Esophagus muscularis mucosa (tissue), 3 donors: ENCODE measurements around the gene SIKE1.

Experiments used
- POLR2AphosphoS5 ChIP-seq, 2 donors: sonication (generic); formaldehyde crosslinking; IDR thresholded peaks; one replicate each; pipeline ENCODE4 v1.6.1; 2017; ENCODE audit warnings: antibody characterized with exemption in 2 of 2
- TF ChIP-seq, protein P1 (sequence below), 3 experiments: fragments of 200-600 bp in 2 of 3; fragments of 450-650 bp in 1 of 3; sonication (generic) in 2 of 3; IDR thresholded peaks; one replicate each; pipeline ENCODE4 v1.5.1; 2017 to 2019; ENCODE audit warnings: antibody characterized with exemption in 3 of 3, mild to moderate bottlenecking in 2 of 3, moderate library complexity in 1 of 3

DNA sequence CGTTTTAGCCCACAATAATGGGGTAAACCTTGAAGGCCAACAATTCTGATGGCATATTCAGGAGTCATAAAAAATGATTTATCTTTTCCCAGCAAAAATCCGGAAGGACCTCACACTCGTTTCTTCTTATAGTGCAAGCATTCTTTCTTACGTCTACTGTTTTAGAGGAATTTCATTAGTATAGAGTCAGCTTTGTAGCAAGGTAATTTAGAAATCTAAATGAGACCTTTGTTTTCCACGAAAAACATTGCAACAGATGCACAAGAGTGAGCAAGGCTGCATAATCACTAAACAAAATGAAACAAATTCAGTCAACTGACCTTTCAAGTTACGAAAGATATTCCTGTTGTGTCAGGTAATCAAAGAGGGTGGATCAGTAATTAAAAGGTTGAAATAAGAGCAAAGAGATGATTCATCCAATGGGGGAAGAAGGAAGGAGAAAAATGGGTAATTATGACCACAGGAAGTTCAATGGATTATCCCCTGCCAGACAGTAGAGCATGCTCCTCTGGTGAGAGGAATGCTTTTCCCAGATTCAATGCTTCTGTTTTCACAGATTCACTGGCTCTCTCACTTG, 22.1 kb downstream of the SIKE1 start:
- TF ChIP-seq, protein P1, sequence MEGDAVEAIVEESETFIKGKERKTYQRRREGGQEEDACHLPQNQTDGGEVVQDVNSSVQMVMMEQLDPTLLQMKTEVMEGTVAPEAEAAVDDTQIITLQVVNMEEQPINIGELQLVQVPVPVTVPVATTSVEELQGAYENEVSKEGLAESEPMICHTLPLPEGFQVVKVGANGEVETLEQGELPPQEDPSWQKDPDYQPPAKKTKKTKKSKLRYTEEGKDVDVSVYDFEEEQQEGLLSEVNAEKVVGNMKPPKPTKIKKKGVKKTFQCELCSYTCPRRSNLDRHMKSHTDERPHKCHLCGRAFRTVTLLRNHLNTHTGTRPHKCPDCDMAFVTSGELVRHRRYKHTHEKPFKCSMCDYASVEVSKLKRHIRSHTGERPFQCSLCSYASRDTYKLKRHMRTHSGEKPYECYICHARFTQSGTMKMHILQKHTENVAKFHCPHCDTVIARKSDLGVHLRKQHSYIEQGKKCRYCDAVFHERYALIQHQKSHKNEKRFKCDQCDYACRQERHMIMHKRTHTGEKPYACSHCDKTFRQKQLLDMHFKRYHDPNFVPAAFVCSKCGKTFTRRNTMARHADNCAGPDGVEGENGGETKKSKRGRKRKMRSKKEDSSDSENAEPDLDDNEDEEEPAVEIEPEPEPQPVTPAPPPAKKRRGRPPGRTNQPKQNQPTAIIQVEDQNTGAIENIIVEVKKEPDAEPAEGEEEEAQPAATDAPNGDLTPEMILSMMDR (IDR thresholded peaks at IDR 0.05) = no peak
- TF ChIP-seq POLR2AphosphoS5 (IDR thresholded peaks at IDR 0.05) = no peak
